GM18517 (cell line): ENCODE results near the gene PRUNE1.

Experiments
- ATAC-seq: cut with Tn5 transposase; IDR thresholded peaks from one replicate; pipeline ENCODE4 v1.9.1; 2021; ENCODE audit warnings: mild to moderate bottlenecking, moderate library complexity; ENCODE audit not compliant: unreplicated experiment

The PRUNE1 gene

GRCh38 chr1:151008244-151009205 is at the start of gene PRUNE1:
Gene PRUNE1 (plus strand): TSS chr1:151008449. CDS start chr1:151008633, 184 bp downstream.
- ATAC-seq: no peak

- ATAC-seq: no peak
Measured at GRCh38 chr1:150960646-150961045, 47.6 kb upstream of the PRUNE1 start.

- ATAC-seq: no peak
Measured at GRCh38 chr1:150961756-150962155, 46.5 kb upstream of the PRUNE1 start.

GRCh38 chr1:150963321-150964163 is 44.7 kb upstream of the PRUNE1 start:
- no peak for ATAC-seq

GRCh38 chr1:150964164-150964489 is 44.1 kb upstream of the PRUNE1 start:
- no peak for ATAC-seq

GRCh38 chr1:150965605-150966004 is 42.6 kb upstream of the PRUNE1 start:
- ATAC-seq: no peak

GRCh38 chr1:150966011-150966410 is 42.2 kb upstream of the PRUNE1 start:
- no peak for ATAC-seq

GRCh38 chr1:150967936-150968335 is 40.3 kb upstream of the PRUNE1 start:
- no peak for ATAC-seq

- ATAC-seq: no peak
Measured at GRCh38 chr1:150968491-150968890, 39.8 kb upstream of the PRUNE1 start.

GRCh38 chr1:150969626-150970025 is 38.6 kb upstream of the PRUNE1 start:
- ATAC-seq: no peak

GRCh38 chr1:150970808-150971582 is 37.3 kb upstream of the PRUNE1 start:
- no peak for ATAC-seq

GRCh38 chr1:150971583-150972416 is 36.4 kb upstream of the PRUNE1 start:
- no peak for ATAC-seq

GRCh38 chr1:150972417-150972940 is 35.8 kb upstream of the PRUNE1 start:
- no peak for ATAC-seq

GRCh38 chr1:150973258-150973835 is 34.9 kb upstream of the PRUNE1 start:
- ATAC-seq: no peak

GRCh38 chr1:150973836-150974579 is 34.2 kb upstream of the PRUNE1 start:
- peak; percentile 47 for ATAC-seq

- ATAC-seq: peak; percentile 41
Measured at GRCh38 chr1:150974580-150975478, 33.4 kb upstream of the PRUNE1 start, which contains the start of gene CERS2. Gene CERS2 (minus strand): TSS chr1:150974835. CDS start chr1:150969090, 5,745 bp downstream.

GRCh38 chr1:150976401-150976821 is 31.8 kb upstream of the PRUNE1 start:
- ATAC-seq: no peak
